HepG2 (cell line): ENCODE measurements around the gene MTA1. TPM values are rescaled to one million over a fixed set of nuclear protein-coding genes. Genes with fewer than 3 reads are reported as not detected.

ENCODE experiments used
- GATAD1 ChIP-seq: IDR thresholded peaks from 2 replicates; pipeline ENCODE4 v1.6.1; 2016; ENCODE audit warnings: missing genetic modification reagents, missing compliant biosample characterization
- HDAC2 ChIP-seq: sonication (generic); formaldehyde crosslinking; IDR thresholded peaks from 2 replicates; pipeline ENCODE4 v1.4.0; 2020; ENCODE audit warnings: missing genetic modification reagents
- HNF4G ChIP-seq, 2 experiments: sonication (generic) in 1 of 2; formaldehyde crosslinking in 1 of 2; IDR thresholded peaks; 2 replicates each; pipeline versions ENCODE4 v1.4.0 to v1.6.1; 2011 to 2020; ENCODE audit warnings: borderline replicate concordance in 2 of 2, low read depth in 2 of 2, mild to moderate bottlenecking in 2 of 2, low read length in 1 of 2, missing genetic modification reagents in 1 of 2, moderate library complexity in 1 of 2
- ONECUT2 ChIP-seq: sonication (generic); formaldehyde crosslinking; IDR thresholded peaks from 2 replicates; pipeline ENCODE4 v1.4.0; 2020; ENCODE audit warnings: missing genetic modification reagents
- POLR2A ChIP-seq, 2 experiments: IDR thresholded peaks; 2 replicates each; pipeline ENCODE4 v1.6.1; 2011; ENCODE audit warnings: low read depth in 2 of 2, low read length in 2 of 2, mild to moderate bottlenecking in 1 of 2, moderate library complexity in 1 of 2; ENCODE audit not compliant: insufficient read depth in 1 of 2
- RNF2 ChIP-seq: fragments of 450-650 bp; conservative IDR thresholded peaks from 2 replicates; pipeline ENCODE4 v1.6.1; 2016; ENCODE audit warnings: low read depth
- TRIM24 ChIP-seq: sonication (generic); formaldehyde crosslinking; IDR thresholded peaks from 2 replicates; pipeline ENCODE4 v1.8.0; 2022; ENCODE audit warnings: mild to moderate bottlenecking, missing genetic modification reagents
- ZNF292 ChIP-seq: sonication (generic); formaldehyde crosslinking; IDR thresholded peaks from 2 replicates; pipeline ENCODE4 v1.8.1; 2022; ENCODE audit warnings: mild to moderate bottlenecking, low read depth, missing genetic modification reagents, borderline replicate concordance
- ZNF34 ChIP-seq: sonication (generic); formaldehyde crosslinking; IDR thresholded peaks from 2 replicates; pipeline ENCODE4 v1.4.0; 2020; ENCODE audit warnings: mild to moderate bottlenecking, missing genetic modification reagents, borderline replicate concordance
- ZNF558 ChIP-seq: sonication (generic); formaldehyde crosslinking; IDR thresholded peaks from 2 replicates; pipeline ENCODE4 v1.9.0; 2022; ENCODE audit warnings: mild to moderate bottlenecking, missing genetic modification reagents, borderline replicate concordance
- polyA plus RNA-seq, 8 experiments: library from polyadenylated mRNA; depleted of rRNA in 3 of 8; stranded (reverse) in 7 of 8; unstranded in 1 of 8; fragments of >200 nt; fragmentation: Illumina TruSeq in 4 of 8; extraction: Trizol in 4 of 8; gene quantifications; 2 replicates each; pipeline versions ENCODE4 v1.2.1 to v1.2.3, GENCODE V29; 2011 to 2016; ENCODE audit warnings: low read depth in 4 of 8, missing spikeins in 1 of 8, mixed read lengths in 1 of 8; ENCODE audit not compliant: insufficient read depth in 1 of 8
- total RNA-seq, 5 experiments: library from RNA; depleted of rRNA; stranded (reverse); fragments of >200 nt; fragmentation: Illumina TruSeq; extraction: Trizol; gene quantifications; 2 replicates each; pipeline ENCODE4 v1.2.3, GENCODE V29; 2016; ENCODE audit warnings: low read depth in 1 of 5
- TF ChIP-seq, protein P1 (sequence below): sonication (generic); formaldehyde crosslinking; IDR thresholded peaks from 2 replicates; pipeline ENCODE4 v1.8.0; 2022; ENCODE audit warnings: mild to moderate bottlenecking, missing genetic modification reagents
- TF ChIP-seq, protein P2 (sequence below): sonication (generic); formaldehyde crosslinking; IDR thresholded peaks from 2 replicates; pipeline ENCODE4 v1.8.0; 2022; ENCODE audit warnings: mild to moderate bottlenecking, missing genetic modification reagents, borderline replicate concordance
- TF ChIP-seq, protein P3 (sequence below): sonication (generic); formaldehyde crosslinking; IDR thresholded peaks from 2 replicates; pipeline ENCODE4 v1.4.0; 2020; ENCODE audit warnings: missing genetic modification reagents, low read depth, mild to moderate bottlenecking, borderline replicate concordance
- TF ChIP-seq, protein P4 (sequence below): sonication (generic); formaldehyde crosslinking; IDR thresholded peaks from 2 replicates; pipeline ENCODE4 v1.8.0; 2022; ENCODE audit warnings: mild to moderate bottlenecking, missing genetic modification reagents, moderate library complexity
- TF ChIP-seq, protein P5 (sequence below): sonication (generic); formaldehyde crosslinking; IDR thresholded peaks from 2 replicates; pipeline ENCODE4 v1.5.0; 2020; ENCODE audit warnings: missing genetic modification reagents
- TF ChIP-seq, protein P6 (sequence below): sonication (generic); formaldehyde crosslinking; IDR thresholded peaks from 2 replicates; pipeline ENCODE4 v1.5.0; 2020; ENCODE audit warnings: mild to moderate bottlenecking, missing genetic modification reagents, borderline replicate concordance
- TF ChIP-seq, protein P7 (sequence below): sonication (generic); formaldehyde crosslinking; IDR thresholded peaks from 2 replicates; pipeline ENCODE4 v1.4.0; 2020; ENCODE audit warnings: mild to moderate bottlenecking, missing genetic modification reagents

The MTA1 gene
- total and polyA plus RNA-seq, 2 of the 13 experiments (the other 11 are each of a cell fraction or from before 2014, with no cell fraction given): 35.2 to 85.8 TPM

DNA sequence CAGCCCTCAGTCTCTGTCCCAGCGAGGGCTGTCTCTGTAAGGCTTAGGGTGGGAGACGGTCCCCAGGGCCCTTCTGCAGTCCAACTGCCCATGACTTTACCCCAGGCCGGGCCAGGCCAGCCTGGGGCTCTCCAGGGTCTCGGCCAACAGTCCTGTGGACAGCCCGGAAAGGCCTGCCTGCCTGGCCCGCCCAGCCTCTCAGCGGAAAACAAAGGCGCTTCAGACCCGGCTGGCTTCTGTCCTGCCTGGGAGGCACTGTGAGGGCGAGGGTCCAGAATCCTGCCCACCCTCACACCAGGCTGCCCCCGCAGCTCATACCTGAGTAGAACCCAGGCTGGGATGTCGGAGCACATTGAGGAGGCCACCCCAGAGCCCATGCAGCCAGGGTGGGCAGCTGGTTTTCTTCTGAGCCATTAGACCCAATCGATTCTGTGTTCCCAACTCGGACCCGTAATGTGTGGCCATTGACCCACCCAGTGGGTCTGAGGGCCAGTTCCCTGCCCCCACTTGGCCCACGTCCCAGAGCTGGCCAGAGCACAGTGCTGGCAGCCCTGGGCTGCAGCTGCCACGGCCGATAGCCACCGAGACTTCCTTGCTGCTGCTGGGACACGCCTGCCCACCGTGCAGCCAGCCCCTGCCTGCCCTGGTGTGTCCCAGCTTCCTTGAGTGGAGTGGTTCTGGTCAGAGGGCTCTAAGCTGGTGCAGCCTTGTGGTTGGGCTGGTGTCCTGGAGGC, 56.6 kb downstream of the MTA1 start (continued):
- no peak for TF ChIP-seq ZNF558 (CRISPR knock-in tag)
- TF ChIP-seq, protein P1, sequence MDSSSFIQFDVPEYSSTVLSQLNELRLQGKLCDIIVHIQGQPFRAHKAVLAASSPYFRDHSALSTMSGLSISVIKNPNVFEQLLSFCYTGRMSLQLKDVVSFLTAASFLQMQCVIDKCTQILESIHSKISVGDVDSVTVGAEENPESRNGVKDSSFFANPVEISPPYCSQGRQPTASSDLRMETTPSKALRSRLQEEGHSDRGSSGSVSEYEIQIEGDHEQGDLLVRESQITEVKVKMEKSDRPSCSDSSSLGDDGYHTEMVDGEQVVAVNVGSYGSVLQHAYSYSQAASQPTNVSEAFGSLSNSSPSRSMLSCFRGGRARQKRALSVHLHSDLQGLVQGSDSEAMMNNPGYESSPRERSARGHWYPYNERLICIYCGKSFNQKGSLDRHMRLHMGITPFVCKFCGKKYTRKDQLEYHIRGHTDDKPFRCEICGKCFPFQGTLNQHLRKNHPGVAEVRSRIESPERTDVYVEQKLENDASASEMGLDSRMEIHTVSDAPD (CRISPR knock-in tag): no peak
- no peak for TF ChIP-seq RNF2
- TF ChIP-seq, protein P2, sequence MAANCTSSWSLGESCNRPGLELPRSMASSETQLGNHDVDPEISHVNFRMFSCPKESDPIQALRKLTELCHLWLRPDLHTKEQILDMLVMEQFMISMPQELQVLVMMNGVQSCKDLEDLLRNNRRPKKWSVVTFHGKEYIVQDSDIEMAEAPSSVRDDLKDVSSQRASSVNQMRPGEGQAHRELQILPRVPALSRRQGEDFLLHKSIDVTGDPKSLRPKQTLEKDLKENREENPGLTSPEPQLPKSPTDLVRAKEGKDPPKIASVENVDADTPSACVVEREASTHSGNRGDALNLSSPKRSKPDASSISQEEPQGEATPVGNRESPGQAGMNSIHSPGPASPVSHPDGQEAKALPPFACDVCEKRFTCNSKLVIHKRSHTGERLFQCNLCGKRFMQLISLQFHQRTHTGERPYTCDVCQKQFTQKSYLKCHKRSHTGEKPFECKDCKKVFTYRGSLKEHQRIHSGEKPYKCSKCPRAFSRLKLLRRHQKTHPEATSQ: 0 out of 2 replicates have a peak, but pooled peaks have one; percentile 42
- TF ChIP-seq, protein P3, sequence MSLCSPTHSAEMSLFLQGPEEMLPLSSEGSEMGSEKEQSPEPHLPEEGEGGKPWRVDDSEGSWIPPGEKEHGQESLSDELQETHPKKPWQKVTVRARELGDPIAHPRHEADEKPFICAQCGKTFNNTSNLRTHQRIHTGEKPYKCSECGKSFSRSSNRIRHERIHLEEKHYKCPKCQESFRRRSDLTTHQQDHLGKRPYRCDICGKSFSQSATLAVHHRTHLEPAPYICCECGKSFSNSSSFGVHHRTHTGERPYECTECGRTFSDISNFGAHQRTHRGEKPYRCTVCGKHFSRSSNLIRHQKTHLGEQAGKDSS (CRISPR knock-in tag): peak; percentile 66; the same call in 1 of the 2 replicates
- peak; percentile 34; the same call in 1 of the 2 replicates for TF ChIP-seq ZNF292 (CRISPR knock-in tag)
- TF ChIP-seq, protein P4, sequence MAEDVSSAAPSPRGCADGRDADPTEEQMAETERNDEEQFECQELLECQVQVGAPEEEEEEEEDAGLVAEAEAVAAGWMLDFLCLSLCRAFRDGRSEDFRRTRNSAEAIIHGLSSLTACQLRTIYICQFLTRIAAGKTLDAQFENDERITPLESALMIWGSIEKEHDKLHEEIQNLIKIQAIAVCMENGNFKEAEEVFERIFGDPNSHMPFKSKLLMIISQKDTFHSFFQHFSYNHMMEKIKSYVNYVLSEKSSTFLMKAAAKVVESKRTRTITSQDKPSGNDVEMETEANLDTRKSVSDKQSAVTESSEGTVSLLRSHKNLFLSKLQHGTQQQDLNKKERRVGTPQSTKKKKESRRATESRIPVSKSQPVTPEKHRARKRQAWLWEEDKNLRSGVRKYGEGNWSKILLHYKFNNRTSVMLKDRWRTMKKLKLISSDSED: 0 out of 2 replicates have a peak, but pooled peaks have one; percentile 63
- TF ChIP-seq HDAC2 (CRISPR knock-in tag): peak; percentile 38
- TF ChIP-seq, protein P5, sequence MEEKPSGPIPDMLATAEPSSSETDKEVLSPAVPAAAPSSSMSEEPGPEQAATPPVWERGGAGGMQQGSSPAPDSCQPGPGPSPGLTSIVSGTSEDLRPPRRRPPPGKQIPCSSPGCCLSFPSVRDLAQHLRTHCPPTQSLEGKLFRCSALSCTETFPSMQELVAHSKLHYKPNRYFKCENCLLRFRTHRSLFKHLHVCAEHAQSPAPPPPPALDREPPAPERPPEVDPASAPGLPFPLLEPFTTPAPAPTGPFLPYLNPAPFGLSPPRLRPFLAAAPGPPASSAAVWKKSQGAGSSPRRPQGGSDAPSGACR: no peak
- TF ChIP-seq GATAD1 (CRISPR knock-in tag): no peak
- TF ChIP-seq TRIM24 (CRISPR knock-in tag): no peak
- TF ChIP-seq POLR2A (IDR thresholded peaks at IDR 0.05; ENCODE audit: insufficient read depth in 1 of 2, low read depth in 2 of 2, low read length in 2 of 2): peak in 1 of 2 experiments; percentile 48; a peak in 2 of 4 replicates
- TF ChIP-seq, protein P6, sequence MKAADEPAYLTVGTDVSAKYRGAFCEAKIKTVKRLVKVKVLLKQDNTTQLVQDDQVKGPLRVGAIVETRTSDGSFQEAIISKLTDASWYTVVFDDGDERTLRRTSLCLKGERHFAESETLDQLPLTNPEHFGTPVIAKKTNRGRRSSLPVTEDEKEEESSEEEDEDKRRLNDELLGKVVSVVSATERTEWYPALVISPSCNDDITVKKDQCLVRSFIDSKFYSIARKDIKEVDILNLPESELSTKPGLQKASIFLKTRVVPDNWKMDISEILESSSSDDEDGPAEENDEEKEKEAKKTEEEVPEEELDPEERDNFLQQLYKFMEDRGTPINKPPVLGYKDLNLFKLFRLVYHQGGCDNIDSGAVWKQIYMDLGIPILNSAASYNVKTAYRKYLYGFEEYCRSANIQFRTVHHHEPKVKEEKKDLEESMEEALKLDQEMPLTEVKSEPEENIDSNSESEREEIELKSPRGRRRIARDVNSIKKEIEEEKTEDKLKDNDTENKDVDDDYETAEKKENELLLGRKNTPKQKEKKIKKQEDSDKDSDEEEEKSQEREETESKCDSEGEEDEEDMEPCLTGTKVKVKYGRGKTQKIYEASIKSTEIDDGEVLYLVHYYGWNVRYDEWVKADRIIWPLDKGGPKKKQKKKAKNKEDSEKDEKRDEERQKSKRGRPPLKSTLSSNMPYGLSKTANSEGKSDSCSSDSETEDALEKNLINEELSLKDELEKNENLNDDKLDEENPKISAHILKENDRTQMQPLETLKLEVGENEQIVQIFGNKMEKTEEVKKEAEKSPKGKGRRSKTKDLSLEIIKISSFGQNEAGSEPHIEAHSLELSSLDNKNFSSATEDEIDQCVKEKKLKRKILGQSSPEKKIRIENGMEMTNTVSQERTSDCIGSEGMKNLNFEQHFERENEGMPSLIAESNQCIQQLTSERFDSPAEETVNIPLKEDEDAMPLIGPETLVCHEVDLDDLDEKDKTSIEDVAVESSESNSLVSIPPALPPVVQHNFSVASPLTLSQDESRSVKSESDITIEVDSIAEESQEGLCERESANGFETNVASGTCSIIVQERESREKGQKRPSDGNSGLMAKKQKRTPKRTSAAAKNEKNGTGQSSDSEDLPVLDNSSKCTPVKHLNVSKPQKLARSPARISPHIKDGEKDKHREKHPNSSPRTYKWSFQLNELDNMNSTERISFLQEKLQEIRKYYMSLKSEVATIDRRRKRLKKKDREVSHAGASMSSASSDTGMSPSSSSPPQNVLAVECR (CRISPR knock-in tag): peak; percentile 10; the same call in 1 of the 2 replicates
- no peak for TF ChIP-seq ZNF34
- peak; percentile 35; the same call in 1 of the 2 replicates for TF ChIP-seq ONECUT2
- TF ChIP-seq, protein P7, sequence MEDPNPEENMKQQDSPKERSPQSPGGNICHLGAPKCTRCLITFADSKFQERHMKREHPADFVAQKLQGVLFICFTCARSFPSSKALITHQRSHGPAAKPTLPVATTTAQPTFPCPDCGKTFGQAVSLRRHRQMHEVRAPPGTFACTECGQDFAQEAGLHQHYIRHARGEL (CRISPR knock-in tag): no peak
- peak; percentile 13; the same call in 1 of the 2 replicates for TF ChIP-seq HNF4G (IDR thresholded peaks at IDR 0.05; ENCODE audit: borderline replicate concordance, low read depth, low read length)
- no peak for TF ChIP-seq HNF4G (CRISPR knock-in tag; IDR thresholded peaks at IDR 0.05; ENCODE audit: borderline replicate concordance, low read depth)
